ENCODE results near the gene ERVFRD-1.

The ERVFRD-1 gene, protein sequence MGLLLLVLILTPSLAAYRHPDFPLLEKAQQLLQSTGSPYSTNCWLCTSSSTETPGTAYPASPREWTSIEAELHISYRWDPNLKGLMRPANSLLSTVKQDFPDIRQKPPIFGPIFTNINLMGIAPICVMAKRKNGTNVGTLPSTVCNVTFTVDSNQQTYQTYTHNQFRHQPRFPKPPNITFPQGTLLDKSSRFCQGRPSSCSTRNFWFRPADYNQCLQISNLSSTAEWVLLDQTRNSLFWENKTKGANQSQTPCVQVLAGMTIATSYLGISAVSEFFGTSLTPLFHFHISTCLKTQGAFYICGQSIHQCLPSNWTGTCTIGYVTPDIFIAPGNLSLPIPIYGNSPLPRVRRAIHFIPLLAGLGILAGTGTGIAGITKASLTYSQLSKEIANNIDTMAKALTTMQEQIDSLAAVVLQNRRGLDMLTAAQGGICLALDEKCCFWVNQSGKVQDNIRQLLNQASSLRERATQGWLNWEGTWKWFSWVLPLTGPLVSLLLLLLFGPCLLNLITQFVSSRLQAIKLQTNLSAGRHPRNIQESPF

DNA sequence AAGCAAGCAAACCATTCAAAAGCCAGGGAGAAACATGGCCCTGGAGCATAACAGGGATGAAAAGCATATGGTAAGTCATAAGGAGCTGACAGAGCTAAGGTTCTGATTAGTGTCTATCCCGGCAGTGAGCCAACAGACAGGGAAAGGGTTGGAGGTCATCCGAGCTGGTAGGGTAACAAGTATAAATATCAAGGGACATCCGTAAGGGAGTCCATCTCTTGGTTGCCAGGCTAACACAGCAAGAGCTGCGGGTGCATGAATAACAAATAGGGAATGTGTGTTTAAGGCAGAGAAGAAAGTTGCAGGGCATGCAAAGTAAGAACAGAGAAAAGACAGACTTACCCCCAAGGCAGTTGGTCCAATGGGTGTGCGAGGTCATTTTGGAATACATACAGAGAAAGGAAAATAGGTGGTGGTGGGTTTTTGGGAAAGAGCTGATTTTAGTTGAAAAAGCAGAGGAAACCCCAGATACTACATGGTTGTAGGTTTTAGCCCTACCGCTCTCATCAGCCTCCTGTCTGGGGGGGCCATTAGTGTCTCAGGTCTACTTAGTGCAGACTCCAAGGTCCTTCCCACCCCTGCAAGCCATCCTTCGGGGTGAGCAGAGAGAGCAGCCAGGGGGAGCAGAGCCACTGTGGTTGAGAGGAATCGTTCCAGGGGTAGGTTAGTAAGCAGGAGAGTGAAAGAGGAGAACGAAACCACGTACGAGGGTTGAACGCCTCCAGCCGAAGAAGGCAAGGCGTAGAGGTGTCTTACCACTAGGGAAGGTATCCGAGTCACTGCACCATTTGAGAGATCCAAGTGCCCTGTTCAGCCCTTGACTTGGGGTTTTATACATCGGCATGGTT lies at the start of gene ERVFRD-1:
ERVFRD-1 (minus strand) TSS at position 805 of the 848 bp plus-strand sequence. CDS start 6,415 bp downstream, outside the sequence.
- no peak within 1 kb of the TSS for H3K4me2 ChIP-seq (ENCODE audit: low read length)

DNA sequence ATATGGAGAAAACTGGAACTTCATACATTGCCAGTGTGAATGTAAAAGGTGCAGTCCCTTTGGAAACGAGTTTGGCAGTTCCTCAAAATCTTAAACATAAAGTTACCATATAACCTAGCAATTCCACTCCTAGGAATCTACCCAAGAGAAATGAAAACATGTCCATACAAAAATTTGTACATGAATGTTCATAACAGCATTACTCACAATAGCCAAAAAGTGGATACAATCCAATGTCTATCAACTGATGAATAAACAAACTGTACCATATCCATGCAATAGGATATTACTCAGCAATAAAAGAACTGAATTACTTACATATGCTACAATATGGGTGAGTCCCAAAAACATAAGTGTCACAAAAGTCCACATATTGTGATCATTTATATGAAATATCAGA lies 48.7 kb upstream of the ERVFRD-1 start:
- no peak for TF ChIP-seq EZH2 (IDR thresholded peaks at IDR 0.05; ENCODE audit: borderline replicate concordance, low read length)
- TF ChIP-seq, protein P1, sequence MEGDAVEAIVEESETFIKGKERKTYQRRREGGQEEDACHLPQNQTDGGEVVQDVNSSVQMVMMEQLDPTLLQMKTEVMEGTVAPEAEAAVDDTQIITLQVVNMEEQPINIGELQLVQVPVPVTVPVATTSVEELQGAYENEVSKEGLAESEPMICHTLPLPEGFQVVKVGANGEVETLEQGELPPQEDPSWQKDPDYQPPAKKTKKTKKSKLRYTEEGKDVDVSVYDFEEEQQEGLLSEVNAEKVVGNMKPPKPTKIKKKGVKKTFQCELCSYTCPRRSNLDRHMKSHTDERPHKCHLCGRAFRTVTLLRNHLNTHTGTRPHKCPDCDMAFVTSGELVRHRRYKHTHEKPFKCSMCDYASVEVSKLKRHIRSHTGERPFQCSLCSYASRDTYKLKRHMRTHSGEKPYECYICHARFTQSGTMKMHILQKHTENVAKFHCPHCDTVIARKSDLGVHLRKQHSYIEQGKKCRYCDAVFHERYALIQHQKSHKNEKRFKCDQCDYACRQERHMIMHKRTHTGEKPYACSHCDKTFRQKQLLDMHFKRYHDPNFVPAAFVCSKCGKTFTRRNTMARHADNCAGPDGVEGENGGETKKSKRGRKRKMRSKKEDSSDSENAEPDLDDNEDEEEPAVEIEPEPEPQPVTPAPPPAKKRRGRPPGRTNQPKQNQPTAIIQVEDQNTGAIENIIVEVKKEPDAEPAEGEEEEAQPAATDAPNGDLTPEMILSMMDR (IDR thresholded peaks at IDR 0.05; ENCODE audit: low read length): no peak
- H3K4me3 ChIP-seq (ENCODE audit: low read depth, low read length, poor library complexity, severe bottlenecking): no peak overlapping the region
- no peak overlapping the region for H2AFZ ChIP-seq (ENCODE audit: low read length)
- H3K4me1 ChIP-seq (ENCODE audit: insufficient read depth, low read length, severe bottlenecking): no peaks in the 10 kb centered on the region
- H3K9ac ChIP-seq (ENCODE audit: low read length): no peak overlapping the region
- no peaks in the 10 kb centered on the region for H3F3A ChIP-seq (ENCODE audit: insufficient read depth, low read length)
- H3K79me2 ChIP-seq (ENCODE audit: insufficient read depth, low read length): no peaks in the 10 kb centered on the region
- H3K9me2 ChIP-seq (ENCODE audit: low read depth, low read length): no peaks in the 10 kb centered on the region
- no peak overlapping the region for H3K27ac ChIP-seq (ENCODE audit: low read depth, low read length, poor library complexity, severe bottlenecking)
- H3K36me3 ChIP-seq (ENCODE audit: insufficient read depth, low read length): no peaks in the 10 kb centered on the region
- no peak overlapping the region for H3K4me2 ChIP-seq (ENCODE audit: low read length)
- no peaks in the 10 kb centered on the region for H4K20me1 ChIP-seq (ENCODE audit: insufficient read depth, low read length)
- no peaks in the 10 kb centered on the region for H3K27me3 ChIP-seq (ENCODE audit: insufficient read depth, low read length)
- H3K9me3 ChIP-seq (ENCODE audit: low read length): no peaks in the 10 kb centered on the region

More for the DNA sequence above, at the start of gene ERVFRD-1:
- H3K9ac ChIP-seq (ENCODE audit: low read length): no peak within 1 kb of the TSS
- H3K79me2 ChIP-seq (ENCODE audit: insufficient read depth, low read length): peaks cover 6% of the 10 kb centered on the region; the same call in 1 of the 2 replicates
- H4K20me1 ChIP-seq (ENCODE audit: insufficient read depth, low read length): no peaks in the 10 kb centered on the region
- H3K9me2 ChIP-seq (ENCODE audit: low read depth, low read length): no peaks in the 10 kb centered on the region
- no peaks in the 10 kb centered on the region for H3K9me3 ChIP-seq (ENCODE audit: low read length)
- no peak within 1 kb of the TSS for H3K4me3 ChIP-seq (ENCODE audit: low read depth, low read length, poor library complexity, severe bottlenecking)
- H3K27ac ChIP-seq (ENCODE audit: low read depth, low read length, poor library complexity, severe bottlenecking): no peak within 1 kb of the TSS
- TF ChIP-seq, protein P1 (IDR thresholded peaks at IDR 0.05; ENCODE audit: low read length): no peak
- TF ChIP-seq EZH2 (IDR thresholded peaks at IDR 0.05; ENCODE audit: borderline replicate concordance, low read length): no peak
- H3F3A ChIP-seq (ENCODE audit: insufficient read depth, low read length): no peaks in the 10 kb centered on the region
- H3K36me3 ChIP-seq (ENCODE audit: insufficient read depth, low read length): no peaks in the 10 kb centered on the region
- no peaks in the 10 kb centered on the region for H3K4me1 ChIP-seq (ENCODE audit: insufficient read depth, low read length, severe bottlenecking)
- no peaks in the 10 kb centered on the region for H3K27me3 ChIP-seq (ENCODE audit: insufficient read depth, low read length)
- no peak within 1 kb of the TSS for H2AFZ ChIP-seq (ENCODE audit: low read length)

DNA sequence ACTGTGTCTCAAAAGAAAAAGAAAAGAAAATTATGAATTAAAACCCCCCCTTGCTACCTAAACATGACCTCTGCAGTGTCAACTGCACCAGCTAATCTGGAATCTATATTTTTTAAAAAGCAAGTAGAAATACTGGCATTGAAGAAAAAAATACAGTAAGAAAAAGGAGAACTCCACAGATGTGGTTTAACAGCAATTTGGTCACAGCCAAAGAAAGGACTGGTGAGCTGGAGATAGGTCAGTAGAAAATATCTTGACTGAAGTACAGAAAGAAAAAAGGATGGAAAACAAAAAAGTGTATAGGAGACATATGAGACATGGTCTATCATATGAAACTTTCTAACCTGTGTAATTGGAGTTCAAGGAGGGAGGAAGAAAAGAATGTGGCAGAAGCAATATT lies 44.1 kb upstream of the ERVFRD-1 start:
- TF ChIP-seq EZH2 (IDR thresholded peaks at IDR 0.05; ENCODE audit: borderline replicate concordance, low read length): no peak
- TF ChIP-seq, protein P1 (IDR thresholded peaks at IDR 0.05; ENCODE audit: low read length): no peak

More for the DNA sequence above, 44.1 kb upstream of the ERVFRD-1 start:
- H3K4me3 ChIP-seq (ENCODE audit: low read depth, low read length, poor library complexity, severe bottlenecking): no peak overlapping the region
- no peaks in the 10 kb centered on the region for H3K36me3 ChIP-seq (ENCODE audit: insufficient read depth, low read length)
- H4K20me1 ChIP-seq (ENCODE audit: insufficient read depth, low read length): no peaks in the 10 kb centered on the region
- H3K4me1 ChIP-seq (ENCODE audit: insufficient read depth, low read length, severe bottlenecking): no peaks in the 10 kb centered on the region
- H3K4me2 ChIP-seq (ENCODE audit: low read length): no peak overlapping the region
- H3K9me2 ChIP-seq (ENCODE audit: low read depth, low read length): no peaks in the 10 kb centered on the region
- H3K9ac ChIP-seq (ENCODE audit: low read length): no peak overlapping the region
- no peaks in the 10 kb centered on the region for H3F3A ChIP-seq (ENCODE audit: insufficient read depth, low read length)
- no peaks in the 10 kb centered on the region for H3K9me3 ChIP-seq (ENCODE audit: low read length)
- no peaks in the 10 kb centered on the region for H3K79me2 ChIP-seq (ENCODE audit: insufficient read depth, low read length)
- H3K27me3 ChIP-seq (ENCODE audit: insufficient read depth, low read length): no peaks in the 10 kb centered on the region
- H2AFZ ChIP-seq (ENCODE audit: low read length): no peak overlapping the region
- no peak overlapping the region for H3K27ac ChIP-seq (ENCODE audit: low read depth, low read length, poor library complexity, severe bottlenecking)

All from OCI-LY1 (cell line).